HG03103 (cell line): ENCODE measurements around the gene HPD.
"Not testable (repeated sequence)": the region's sequence is repeated elsewhere in the genome, so short reads cannot be mapped to it uniquely, and the experiment has no call there.

ENCODE experiments used
- ATAC-seq: cut with Tn5 transposase; IDR thresholded peaks from one replicate; pipeline ENCODE4 v1.9.1; 2021; ENCODE audit warnings: low read depth; ENCODE audit not compliant: unreplicated experiment

The HPD gene

DNA sequence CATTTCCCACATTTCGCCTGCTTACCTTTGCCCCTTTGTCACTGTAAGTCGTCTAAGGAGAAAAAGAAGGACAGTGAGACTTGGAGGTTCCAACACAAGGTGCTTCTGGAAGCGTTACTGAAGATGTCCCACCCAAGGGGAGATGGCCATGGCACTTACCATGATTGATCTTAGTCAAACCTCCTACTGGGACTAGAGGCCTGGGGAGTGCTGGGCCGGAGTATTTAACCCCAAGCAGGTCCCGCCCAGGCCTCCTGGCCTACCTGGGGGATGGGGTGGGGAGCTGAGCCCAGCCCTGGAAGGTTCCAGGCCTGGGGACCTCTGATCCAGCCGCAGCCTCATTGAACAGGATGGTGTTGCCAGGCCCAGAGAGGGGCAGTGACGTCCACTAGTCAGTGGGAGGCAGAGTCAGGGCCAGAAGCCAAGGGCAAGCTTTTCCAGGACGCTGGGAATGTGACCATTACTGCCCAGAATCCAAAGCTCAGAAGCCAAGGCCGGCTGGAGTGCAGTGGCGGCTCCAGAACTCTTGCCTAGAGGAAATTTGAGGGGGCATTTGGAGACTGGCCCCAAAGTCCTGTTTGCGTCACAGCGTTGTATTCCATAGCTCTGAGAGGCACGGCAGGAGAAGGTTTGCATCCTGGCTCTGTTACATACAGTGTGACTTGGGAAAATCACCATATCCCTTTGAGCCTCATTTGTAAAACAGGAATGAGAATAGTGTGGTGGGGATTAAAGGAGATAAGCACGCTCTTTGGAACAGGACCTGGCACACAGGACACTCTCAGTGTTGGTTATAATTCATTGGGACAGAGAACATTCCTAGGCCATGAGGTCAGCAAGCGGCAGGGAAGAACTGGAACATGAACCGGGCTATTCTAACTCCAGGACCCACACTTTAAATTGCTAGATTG, at the start of gene HPD:
HPD (minus strand) TSS at position 198 of the 911 bp plus-strand sequence; CDS start at position 162, 36 bp downstream.
- no peak for ATAC-seq

DNA sequence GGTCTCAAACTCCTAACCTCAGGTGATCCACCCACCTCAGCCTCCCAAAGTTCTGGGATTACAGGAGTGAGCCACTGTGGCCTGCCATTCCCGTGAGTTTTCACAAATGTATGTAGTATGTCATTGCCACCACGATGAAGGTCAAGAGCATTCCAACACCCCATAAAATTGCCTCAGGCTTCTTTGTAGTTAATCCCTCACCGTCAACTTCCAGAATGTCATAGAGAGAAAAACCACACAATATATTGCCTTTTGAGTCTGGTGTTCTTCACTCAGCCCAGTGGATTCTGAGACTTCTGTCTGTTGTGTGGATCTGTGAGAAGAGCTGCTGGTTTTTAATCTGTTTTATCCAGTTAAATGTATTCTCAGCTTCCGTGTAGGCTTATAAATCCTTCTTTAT, 47.1 kb upstream of the HPD start:
- no peak for ATAC-seq

DNA sequence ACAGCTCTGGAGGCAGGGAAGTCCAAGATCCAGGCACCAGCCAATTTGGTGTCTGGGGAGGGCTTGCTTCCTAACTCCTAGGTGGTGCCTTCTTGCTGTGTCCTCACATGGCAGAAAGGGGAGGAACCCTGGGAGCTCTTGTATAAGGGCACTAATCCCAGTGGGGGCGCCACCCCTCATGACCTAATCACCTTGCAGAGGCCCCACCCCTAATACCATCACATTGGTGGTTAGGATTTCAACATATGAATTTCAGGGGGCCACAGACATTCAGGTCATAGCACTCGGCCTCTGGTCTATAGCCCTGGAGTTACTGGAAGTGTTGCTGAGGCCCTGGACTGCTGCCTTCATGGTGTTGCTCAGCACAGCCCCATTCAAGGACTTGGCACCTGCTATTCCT, 44.5 kb upstream of the HPD start:
- no peak for ATAC-seq

GRCh38 chr12:121899590-121899989, 40.9 kb upstream of the HPD start:
- ATAC-seq: no peak

- no peak for ATAC-seq
Measured at GRCh38 chr12:121898287-121898686, 39.6 kb upstream of the HPD start.

DNA sequence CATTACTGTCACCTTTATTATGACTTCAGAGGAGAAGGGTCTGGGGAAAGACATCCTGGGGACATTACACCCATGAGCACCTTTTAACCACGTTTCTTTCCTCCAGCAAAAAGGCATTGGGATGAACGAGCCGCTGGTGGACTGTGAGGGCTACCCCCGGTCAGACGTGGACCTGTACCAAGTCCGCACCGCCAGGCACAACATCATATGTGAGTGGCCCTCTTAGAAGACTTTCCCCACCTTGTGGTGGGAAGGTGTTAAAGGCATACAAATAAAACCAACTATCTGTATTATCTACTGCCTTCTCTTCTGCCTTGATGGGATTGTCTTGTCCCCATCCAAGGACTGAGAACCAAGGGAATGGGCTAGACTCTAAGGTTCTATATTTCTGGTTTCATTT, 36.0 kb upstream of the HPD start:
- no peak for ATAC-seq

DNA sequence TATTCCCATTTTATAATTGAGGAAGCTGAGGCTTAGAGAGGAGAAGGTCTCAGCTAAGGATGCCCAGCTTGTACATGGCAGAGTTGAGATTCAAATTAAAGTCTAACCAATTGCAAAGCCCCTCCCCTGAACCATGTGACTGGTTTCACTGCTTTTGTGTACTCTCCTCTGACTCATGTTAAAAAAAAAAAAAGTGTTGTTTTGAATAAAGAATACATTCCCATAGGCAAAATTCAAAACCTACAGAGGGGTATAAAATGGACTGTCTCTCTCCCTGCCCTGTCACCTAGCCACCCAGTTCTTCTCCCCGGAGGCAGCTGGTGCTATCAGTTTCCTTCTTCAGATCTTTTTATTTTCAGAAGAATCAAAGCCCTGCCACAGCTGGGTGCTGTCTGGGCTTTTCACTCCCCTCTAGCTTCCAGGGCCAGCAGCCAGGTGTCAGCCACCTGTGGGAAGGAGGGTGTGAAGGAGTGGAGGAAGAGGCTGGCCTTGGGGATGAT, 35.4 kb upstream of the HPD start:
- ATAC-seq: no peak

GRCh38 chr12:121892673-121893561, 34.3 kb upstream of the HPD start:
- no peak for ATAC-seq

DNA sequence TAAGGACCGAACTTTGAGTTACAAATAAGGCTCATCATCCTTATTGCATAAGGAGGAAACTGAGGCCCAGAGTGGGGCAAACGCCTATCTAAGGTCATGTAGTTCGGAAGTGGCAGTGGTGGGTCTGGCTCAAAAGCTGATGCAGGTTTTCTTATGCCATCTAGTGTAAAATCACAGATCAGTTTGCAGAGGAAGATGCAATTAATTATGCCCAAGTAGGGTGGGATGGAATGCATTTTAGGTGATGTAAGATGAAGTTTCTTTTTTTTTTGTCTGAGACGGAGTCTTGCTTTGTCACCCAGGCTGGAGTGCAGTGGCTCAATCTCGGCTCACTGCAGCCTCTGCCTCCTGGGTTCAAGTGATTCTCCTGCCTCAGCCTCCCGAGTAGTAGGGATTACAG, 31.0 kb upstream of the HPD start:
- not testable (repeated sequence) for ATAC-seq

GRCh38 chr12:121889274-121889624, 30.6 kb upstream of the HPD start:
- no peak for ATAC-seq

- ATAC-seq: peak; percentile 92
Measured at GRCh38 chr12:121888478-121889273, 30.0 kb upstream of the HPD start, which contains the start of gene PSMD9. Gene PSMD9, plus strand, starts transcription at chr12:121888790. Its CDS starts 67 bp downstream, at chr12:121888857.

GRCh38 chr12:121888083-121888477, 29.4 kb upstream of the HPD start:
- ATAC-seq: no peak

- not testable (repeated sequence) for ATAC-seq
Measured at GRCh38 chr12:121885129-121885528, 26.5 kb upstream of the HPD start.

DNA sequence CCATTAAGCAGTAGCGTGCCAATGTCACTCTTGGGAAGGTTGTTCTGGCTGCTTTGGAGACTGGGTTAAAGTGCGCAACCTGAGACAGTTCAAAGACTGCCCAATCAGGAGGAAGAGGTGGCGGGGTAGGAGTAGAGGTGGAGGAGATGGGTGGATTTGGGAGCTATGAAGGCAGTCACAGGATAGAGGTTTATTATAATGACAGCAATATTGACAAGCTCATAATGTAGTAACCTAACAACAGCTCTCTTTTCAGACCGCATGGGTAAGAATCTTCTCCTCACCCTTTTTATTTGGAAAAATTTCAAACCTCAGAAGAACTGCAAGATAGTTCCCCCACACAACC, 24.6 kb upstream of the HPD start:
- ATAC-seq: no peak

GRCh38 chr12:121876080-121876447, 17.4 kb upstream of the HPD start:
- not testable (repeated sequence) for ATAC-seq

GRCh38 chr12:121875582-121875981, 16.9 kb upstream of the HPD start:
- no peak for ATAC-seq

GRCh38 chr12:121874071-121874470, 15.4 kb upstream of the HPD start:
- ATAC-seq: no peak

- ATAC-seq: no peak
Measured at GRCh38 chr12:121873216-121873569, 14.5 kb upstream of the HPD start.

- ATAC-seq: no peak
Measured at GRCh38 chr12:121872546-121873215, 14.0 kb upstream of the HPD start.

DNA sequence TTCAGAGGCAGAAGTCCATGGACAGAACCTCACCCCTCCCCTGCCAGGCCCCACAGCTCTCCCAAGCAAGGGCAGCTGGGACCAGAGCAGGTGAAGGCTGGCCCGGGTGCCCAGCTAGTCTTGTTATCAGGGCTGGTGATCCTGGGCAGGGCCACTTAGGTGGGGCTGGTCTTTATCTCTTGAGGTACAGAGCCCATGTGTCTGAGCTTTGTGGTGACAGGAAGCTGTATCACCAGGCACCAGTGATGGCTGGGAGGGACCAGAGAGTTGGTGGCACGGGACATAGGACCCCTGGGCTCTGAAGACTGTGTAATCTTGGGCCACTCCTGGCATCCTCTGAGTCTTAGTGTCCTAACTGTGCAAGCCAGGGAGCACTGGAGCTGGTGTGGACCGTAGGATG, 12.8 kb upstream of the HPD start:
- no peak for ATAC-seq
